Activated naive CD8-positive, alpha-beta T cell treated with anti-CD3 and anti-CD28 coated beads for 36 hours (primary cell): ENCODE measurements around the gene FTO. TPM values are rescaled to one million over a fixed set of nuclear protein-coding genes. Genes with fewer than 3 reads are reported as not detected.
"Not testable (repeated sequence)": the region's sequence is repeated elsewhere in the genome, so short reads cannot be mapped to it uniquely, and the experiment has no call there.

ENCODE experiments used
- DNase-seq: peaks from one replicate; pipeline ENCODE4 v3.0.0; 2021
- H3K27ac Mint-ChIP-seq: one replicate; pipeline ENCODE4 v1.8.0; 2022; ENCODE audit warnings: mild to moderate bottlenecking, moderate library complexity, mixed read lengths
- H3K27me3 Mint-ChIP-seq: one replicate; pipeline ENCODE4 v1.8.0; 2022; ENCODE audit warnings: mild to moderate bottlenecking, mixed read lengths
- H3K36me3 Mint-ChIP-seq: one replicate; pipeline ENCODE4 v1.8.0; 2021; ENCODE audit warnings: mild to moderate bottlenecking, mixed read lengths
- H3K4me1 Mint-ChIP-seq: one replicate; pipeline ENCODE4 v1.8.0; 2021; ENCODE audit warnings: mixed read lengths
- H3K4me3 Mint-ChIP-seq: one replicate; pipeline ENCODE4 v1.8.0; 2022; ENCODE audit warnings: mild to moderate bottlenecking, moderate library complexity, mixed read lengths
- H3K9me3 Mint-ChIP-seq: one replicate; pipeline ENCODE4 v1.8.0; 2022; ENCODE audit warnings: mixed read lengths
- total RNA-seq, 2 experiments: library from RNA; stranded (reverse); gene quantifications; one replicate each; pipeline ENCODE4 v1.2.3, GENCODE V29; 2021

FTO gene
- total RNA-seq, 2 experiments from 2014 or later, result 51.1 to 52.7 TPM

DNA sequence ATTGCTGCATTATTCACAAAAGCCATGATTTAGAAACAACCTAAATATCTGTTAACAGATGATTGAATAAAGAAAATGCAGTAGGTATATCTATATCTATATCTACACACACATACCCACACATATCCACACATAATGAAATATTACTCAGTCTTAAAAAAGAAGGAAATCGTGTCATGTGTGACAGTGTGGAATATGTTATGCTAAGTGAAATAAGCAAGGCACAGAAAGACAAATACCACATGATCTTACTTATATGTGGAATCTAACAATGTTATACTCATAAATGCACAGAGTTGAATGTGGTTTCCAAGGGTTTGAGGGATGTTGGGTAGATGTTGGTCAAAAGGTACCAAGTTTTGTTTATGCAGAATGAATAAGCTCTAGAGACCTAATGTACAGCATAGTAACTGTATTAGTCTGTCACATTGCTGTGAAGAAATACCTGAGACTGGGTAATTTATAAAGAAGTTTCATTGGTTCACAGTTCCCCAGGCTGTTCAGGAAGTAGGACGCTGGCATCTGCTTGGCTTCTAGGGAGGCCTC, 156.1 kb downstream of the FTO start:
- Mint-ChIP-seq H3K4me1 (peaks cover 5% of the 10 kb centered on the region), H3K36me3 (peaks cover 36% of the 10 kb centered on the region), H3K4me3 (no peak overlapping the region), H3K9me3 (no peaks in the 10 kb centered on the region), H3K27ac (no peak overlapping the region), H3K27me3 (no peaks in the 10 kb centered on the region)
- no peak for DNase-seq

DNA sequence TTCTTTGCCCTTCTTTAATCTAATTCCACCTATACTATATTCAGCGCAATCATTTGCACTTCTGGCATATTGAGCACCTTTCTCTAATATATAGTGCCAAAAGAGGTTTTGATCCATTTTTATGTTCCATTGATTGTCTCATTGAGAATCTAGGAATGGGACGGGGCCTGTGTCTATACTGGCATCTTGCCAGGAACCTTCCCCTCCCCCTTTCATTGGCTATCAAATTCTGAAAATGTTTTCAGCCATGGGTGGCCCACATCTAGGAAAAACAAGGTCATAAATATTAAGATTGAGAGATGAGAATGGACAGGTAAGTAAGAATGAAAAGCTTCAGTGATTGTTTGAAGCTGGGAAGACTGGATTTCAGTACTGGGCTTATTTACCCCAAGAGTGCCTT, 159.9 kb downstream of the FTO start:
- no peak overlapping the region for H3K27ac Mint-ChIP-seq
- peaks cover 55% of the 10 kb centered on the region for H3K36me3 Mint-ChIP-seq
- H3K9me3 Mint-ChIP-seq, result peaks cover 6% of the 10 kb centered on the region
- peaks cover 15% of the 10 kb centered on the region for H3K4me1 Mint-ChIP-seq
- H3K27me3 Mint-ChIP-seq, result no peaks in the 10 kb centered on the region
- no peak for DNase-seq
- H3K4me3 Mint-ChIP-seq, result no peak overlapping the region

DNA sequence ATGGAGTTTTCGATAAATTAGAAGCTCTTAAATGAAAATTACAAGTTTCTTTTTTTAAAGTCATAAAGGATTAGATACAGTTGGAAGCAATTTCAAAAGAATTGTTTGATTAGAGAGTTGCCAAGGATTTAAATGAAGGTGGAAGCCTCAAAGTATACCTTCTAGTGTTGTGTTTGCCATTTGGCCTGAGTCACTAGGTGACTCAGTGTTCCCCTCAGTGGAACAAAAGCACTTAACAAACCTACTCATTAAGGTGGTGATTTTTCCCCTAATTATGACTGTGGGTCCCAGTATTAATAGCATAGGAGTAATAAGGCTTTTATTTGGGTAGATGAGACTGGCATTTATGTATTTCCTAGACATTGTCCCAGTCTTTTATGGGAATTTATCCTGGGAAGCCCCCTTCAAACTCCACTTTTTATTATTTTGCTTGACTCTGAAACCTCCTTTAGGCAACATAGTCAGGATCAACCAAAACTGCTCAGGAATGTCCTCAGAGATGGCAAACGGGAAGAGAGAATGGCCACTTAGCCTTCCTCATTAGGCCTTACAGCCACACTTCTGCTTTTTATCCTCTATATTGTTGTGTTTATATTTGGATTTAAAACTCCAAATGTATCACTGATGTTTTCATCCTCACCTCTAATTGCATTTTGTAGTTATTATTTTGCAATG, 161.0 kb downstream of the FTO start:
- H3K4me1 Mint-ChIP-seq, result peaks cover 15% of the 10 kb centered on the region
- H3K9me3 Mint-ChIP-seq, result peaks cover 7% of the 10 kb centered on the region
- DNase-seq, result peak; percentile 10
- peak overlapping the region; percentile 12 for H3K27ac Mint-ChIP-seq
- H3K36me3 Mint-ChIP-seq, result peaks cover 62% of the 10 kb centered on the region
- H3K4me3 Mint-ChIP-seq, result no peak overlapping the region
- no peaks in the 10 kb centered on the region for H3K27me3 Mint-ChIP-seq

DNA sequence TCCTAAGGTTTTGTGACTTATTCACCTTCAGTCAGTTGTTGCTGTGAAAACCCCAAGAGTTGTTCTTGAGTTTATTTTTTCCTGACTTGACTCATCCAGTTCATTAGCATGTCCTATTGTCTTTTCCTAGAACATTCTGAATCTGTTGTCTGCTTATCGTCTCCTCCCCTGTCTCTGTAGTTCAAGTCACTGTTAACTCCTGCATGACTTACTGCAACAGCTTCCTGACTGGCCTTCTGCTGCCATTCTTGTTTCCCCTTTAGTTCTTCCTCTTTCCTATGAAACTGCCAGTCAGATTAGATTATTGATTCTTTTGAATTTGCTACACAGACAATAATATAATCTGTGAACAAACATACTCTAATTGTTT, 161.5 kb downstream of the FTO start:
- peaks cover 10% of the 10 kb centered on the region for H3K9me3 Mint-ChIP-seq
- H3K27me3 Mint-ChIP-seq, result no peaks in the 10 kb centered on the region
- peaks cover 61% of the 10 kb centered on the region for H3K36me3 Mint-ChIP-seq
- peak overlapping the region; percentile 12 for H3K27ac Mint-ChIP-seq
- no peak for DNase-seq
- peaks cover 17% of the 10 kb centered on the region for H3K4me1 Mint-ChIP-seq
- no peak overlapping the region for H3K4me3 Mint-ChIP-seq

DNA sequence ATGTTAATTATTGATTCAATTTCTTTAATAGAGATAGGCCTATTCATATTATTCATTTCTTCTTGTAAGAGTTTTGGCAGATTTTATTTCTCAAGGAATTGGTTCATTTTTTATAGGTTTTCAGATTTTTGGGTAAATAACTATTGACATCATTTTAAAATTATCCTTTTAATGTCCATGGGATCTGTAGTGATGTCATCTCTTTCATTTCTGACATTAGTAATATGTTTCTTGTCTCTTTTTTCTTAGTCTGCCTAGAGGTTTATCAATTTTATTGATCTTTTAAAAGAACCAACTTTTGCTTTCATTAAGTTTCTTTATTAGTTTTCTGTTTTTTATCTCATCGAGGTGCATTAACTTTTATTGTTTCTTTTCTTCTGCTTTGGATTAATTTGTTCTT, 162.6 kb downstream of the FTO start:
- H3K27me3 Mint-ChIP-seq, result no peaks in the 10 kb centered on the region
- H3K4me1 Mint-ChIP-seq, result peaks cover 18% of the 10 kb centered on the region
- no peak for DNase-seq
- H3K27ac Mint-ChIP-seq, result no peak overlapping the region
- H3K4me3 Mint-ChIP-seq, result no peak overlapping the region
- H3K9me3 Mint-ChIP-seq, result peaks cover 16% of the 10 kb centered on the region
- H3K36me3 Mint-ChIP-seq, result peaks cover 72% of the 10 kb centered on the region

DNA sequence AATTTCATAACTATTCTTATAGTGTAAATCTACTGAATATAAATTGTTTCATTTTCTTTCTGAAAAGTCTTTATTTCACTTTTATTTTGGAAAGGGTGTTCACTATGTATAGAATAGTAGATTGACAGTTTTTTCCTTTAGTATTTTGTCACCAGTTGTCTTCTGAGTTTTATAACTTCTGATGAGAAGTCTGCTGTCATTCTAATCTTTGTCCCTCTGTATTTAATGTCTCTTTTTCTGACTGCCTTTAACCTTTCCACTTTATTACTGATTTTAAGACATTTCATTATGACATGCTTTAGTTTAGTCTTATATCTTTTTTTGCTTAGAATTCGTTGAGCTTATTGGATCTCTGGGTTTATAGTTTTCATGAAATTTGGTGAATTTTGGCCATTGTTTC, 166.9 kb downstream of the FTO start:
- H3K27ac Mint-ChIP-seq, result no peak overlapping the region
- peaks cover 16% of the 10 kb centered on the region for H3K9me3 Mint-ChIP-seq
- no peaks in the 10 kb centered on the region for H3K27me3 Mint-ChIP-seq
- DNase-seq, result no peak
- peaks cover 6% of the 10 kb centered on the region for H3K4me1 Mint-ChIP-seq
- peaks cover 75% of the 10 kb centered on the region for H3K36me3 Mint-ChIP-seq
- H3K4me3 Mint-ChIP-seq, result no peak overlapping the region

DNA sequence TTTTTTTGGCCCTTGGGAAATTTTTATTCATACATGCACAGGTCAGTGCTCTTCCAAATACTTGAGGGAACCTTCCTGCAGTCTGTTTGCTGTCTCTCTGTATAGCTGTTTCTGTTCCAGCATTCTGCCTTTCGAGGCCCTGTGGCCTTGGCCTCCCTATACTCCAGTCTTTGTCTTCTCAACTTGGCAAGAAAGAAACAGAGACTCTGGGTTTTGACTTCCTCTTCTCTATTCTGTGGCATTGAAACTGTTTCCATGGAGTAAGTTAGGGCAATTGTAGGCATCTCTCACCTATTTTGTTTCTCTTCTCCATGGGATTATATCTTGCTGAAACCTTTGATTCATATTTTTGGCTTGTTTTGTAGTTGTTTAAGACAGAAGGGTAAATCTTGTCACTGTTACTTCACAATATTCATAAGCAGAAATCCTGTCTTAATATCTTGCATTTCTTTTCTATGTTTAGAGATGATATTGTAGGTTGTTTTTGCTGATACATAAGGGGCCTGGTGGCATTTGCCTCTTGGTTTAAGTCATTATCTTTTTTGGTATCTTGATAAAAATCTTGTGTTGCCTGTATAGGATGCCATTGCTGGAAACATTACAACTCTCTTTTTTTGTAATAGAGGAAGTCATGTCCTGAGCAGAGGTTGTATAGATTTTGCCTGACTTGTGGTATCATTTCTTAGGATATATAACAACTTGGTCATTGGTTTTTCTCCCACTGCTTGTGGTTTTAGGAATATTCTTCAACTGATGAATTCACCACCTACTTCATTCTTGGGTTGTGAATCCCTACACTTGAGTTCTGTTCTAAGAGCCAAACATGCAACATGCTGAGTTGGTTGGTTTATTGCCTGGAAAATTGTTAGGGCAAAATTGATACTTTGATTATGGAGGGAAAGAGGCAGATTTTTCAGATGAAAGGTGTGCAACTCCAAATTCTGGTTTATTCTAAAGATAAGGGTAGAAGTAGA, 168.6 kb downstream of the FTO start:
- no peaks in the 10 kb centered on the region for H3K27me3 Mint-ChIP-seq
- peaks cover 12% of the 10 kb centered on the region for H3K9me3 Mint-ChIP-seq
- H3K27ac Mint-ChIP-seq, result no peak overlapping the region
- H3K4me3 Mint-ChIP-seq, result no peak overlapping the region
- H3K36me3 Mint-ChIP-seq, result peaks cover 59% of the 10 kb centered on the region
- peaks cover 3% of the 10 kb centered on the region for H3K4me1 Mint-ChIP-seq
- no peak for DNase-seq

DNA sequence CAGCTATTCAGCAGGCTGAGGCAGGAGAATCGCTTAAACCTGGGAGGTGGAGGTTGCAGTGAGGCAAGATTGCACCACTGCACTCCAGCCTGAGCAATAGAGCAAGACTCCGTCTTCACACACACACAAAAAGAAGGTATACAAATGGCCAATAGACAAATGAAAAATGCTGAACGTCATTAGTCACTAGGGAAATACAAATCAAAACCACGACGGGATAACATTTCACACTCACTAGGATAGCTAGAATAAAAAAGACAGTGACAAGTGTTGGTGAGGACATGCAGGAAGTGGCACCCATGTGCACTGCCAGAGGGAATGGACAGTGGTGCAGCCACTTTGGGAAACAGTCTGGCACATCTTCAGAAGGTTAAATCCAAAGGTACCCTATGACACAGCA, 172.9 kb downstream of the FTO start:
- peaks cover 32% of the 10 kb centered on the region for H3K36me3 Mint-ChIP-seq
- DNase-seq, result no peak
- H3K4me1 Mint-ChIP-seq, result no peaks in the 10 kb centered on the region
- no peak overlapping the region for H3K27ac Mint-ChIP-seq
- H3K27me3 Mint-ChIP-seq, result no peaks in the 10 kb centered on the region
- no peak overlapping the region for H3K4me3 Mint-ChIP-seq
- H3K9me3 Mint-ChIP-seq, result no peaks in the 10 kb centered on the region

DNA sequence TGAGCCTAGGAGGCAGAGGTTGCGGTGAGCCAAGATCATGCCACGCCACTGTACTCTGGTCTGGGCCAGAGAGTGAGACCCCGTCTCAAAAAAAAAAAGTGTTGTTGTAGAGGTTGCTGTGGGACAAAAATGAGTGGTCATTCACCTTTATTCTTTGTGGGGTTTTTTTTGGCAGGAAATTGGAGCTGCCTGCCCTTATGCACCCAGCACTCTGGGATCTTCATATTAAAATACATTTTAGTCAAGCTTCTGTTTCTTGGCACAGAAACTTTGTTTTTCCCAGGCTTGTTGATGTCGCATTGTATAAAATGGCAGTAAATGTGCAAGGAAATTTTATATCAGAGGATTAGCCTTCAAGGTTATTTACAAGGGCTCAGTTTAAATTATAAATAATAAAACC, 174.3 kb downstream of the FTO start:
- DNase-seq, result no peak
- no peaks in the 10 kb centered on the region for H3K4me1 Mint-ChIP-seq
- no peaks in the 10 kb centered on the region for H3K9me3 Mint-ChIP-seq
- no peak overlapping the region for H3K4me3 Mint-ChIP-seq
- no peaks in the 10 kb centered on the region for H3K27me3 Mint-ChIP-seq
- H3K36me3 Mint-ChIP-seq, result peaks cover 23% of the 10 kb centered on the region
- H3K27ac Mint-ChIP-seq, result no peak overlapping the region

DNA sequence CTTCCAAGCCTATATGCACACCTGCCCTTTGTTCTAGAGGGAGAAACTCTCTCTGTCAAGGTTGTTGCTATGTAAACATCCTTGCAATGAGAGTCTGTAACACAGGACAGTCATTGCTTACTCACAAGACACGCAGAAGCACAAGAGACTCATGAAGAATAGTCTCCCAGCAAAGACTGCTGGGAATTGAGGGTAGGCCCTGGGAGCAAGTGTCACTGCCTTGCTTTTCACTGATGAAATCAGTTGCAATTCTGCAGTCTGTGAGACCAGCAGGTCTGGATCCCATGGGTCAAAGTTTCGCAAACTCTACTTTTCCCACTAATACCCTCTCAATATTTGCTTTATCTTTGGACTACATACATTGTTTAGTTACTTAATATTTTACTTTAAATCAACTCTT, 177.4 kb downstream of the FTO start:
- DNase-seq, result no peak
- peaks cover 35% of the 10 kb centered on the region for H3K36me3 Mint-ChIP-seq
- H3K27me3 Mint-ChIP-seq, result no peaks in the 10 kb centered on the region
- H3K9me3 Mint-ChIP-seq, result no peaks in the 10 kb centered on the region
- H3K4me3 Mint-ChIP-seq, result no peak overlapping the region
- no peaks in the 10 kb centered on the region for H3K4me1 Mint-ChIP-seq
- no peak overlapping the region for H3K27ac Mint-ChIP-seq

DNA sequence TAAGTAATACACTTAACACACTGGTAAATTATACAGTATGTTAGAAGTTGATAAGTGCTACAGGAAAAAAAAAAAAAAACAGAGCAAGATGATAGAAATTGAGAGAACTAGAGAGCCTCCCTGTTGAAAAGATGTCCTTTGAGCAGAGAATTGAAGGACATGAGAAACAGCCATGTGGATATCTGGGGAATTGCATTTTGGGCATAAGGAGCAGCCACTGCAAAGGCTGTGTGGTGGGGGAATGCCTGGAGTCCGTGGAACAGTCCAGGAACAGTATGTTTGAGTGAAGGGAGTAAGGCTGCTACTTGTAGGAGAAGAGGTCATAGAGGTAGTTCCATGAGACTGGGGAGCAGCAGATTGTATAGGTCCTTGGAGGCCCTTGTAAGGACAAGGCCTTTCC, 178.4 kb downstream of the FTO start:
- no peaks in the 10 kb centered on the region for H3K27me3 Mint-ChIP-seq
- no peaks in the 10 kb centered on the region for H3K4me1 Mint-ChIP-seq
- DNase-seq, result no peak
- H3K27ac Mint-ChIP-seq, result no peak overlapping the region
- peaks cover 44% of the 10 kb centered on the region for H3K36me3 Mint-ChIP-seq
- no peak overlapping the region for H3K4me3 Mint-ChIP-seq
- peaks cover 1% of the 10 kb centered on the region for H3K9me3 Mint-ChIP-seq

DNA sequence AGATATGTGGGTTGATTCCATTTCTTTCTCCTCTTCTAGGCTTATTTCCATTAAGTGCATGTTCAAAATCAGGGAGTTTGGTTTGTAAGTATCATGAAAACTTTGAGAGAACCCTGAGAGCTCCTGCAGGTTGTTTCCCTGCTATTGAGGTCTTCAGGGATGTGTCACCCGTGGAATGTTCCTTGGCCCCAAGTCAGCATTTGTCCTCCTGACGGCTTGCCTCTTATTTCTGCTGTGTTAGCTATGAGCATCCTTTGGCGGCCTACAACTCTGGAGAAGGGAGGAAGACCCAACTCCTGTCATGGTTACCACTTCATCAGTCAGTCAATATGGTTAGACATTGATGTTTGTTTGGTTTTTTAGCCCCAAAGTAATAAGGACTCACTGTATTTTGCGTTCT, 180.8 kb downstream of the FTO start:
- peaks cover 1% of the 10 kb centered on the region for H3K9me3 Mint-ChIP-seq
- H3K4me3 Mint-ChIP-seq, result no peak overlapping the region
- no peaks in the 10 kb centered on the region for H3K4me1 Mint-ChIP-seq
- H3K36me3 Mint-ChIP-seq, result peaks cover 46% of the 10 kb centered on the region
- no peak for DNase-seq
- H3K27ac Mint-ChIP-seq, result no peak overlapping the region
- no peaks in the 10 kb centered on the region for H3K27me3 Mint-ChIP-seq

DNA sequence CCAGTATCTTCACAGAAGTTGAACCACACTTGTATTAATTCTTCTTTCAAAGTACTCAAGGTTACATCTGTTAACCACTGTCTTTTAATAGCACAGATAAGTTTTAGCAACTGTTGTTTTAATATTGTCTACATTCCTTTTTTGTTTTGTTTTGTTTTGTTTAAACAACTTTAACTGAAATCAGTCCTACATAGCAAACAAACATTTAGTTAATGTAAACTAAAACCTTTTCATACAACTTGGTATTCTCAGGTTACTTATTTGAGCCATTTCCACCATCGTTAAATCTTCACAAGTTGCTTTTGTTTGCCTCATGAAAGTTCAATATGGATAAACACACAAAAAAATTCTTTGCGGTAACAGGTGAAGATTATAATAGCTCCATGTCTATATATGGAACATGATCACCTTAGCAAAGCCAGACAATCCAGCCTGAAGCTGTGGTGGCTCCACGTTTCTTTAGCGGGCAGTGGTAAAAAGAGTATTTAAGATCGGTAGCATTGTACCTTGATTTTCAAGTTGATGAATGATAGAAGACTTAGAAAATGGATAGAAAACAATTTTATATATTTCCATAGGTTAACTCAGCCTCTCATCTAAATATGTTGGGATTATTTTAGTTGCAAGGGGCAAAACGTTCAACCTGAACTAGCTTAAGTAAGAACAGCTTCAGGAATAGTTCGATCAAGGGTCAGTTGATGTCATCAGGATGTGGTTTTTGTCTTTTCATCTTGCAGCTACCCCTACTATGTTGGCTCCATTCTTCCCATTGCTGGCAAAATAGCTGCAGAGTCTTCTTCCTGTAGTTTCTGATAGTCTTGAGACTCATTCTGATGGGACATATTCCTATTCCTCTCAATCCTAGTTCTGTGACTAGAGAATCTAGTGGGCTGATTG, 182.8 kb downstream of the FTO start:
- Mint-ChIP-seq H3K9me3 (peaks cover 1% of the 10 kb centered on the region), H3K27me3 (no peaks in the 10 kb centered on the region), H3K4me1 (no peaks in the 10 kb centered on the region), H3K27ac (no peak overlapping the region), H3K4me3 (no peak overlapping the region), H3K36me3 (peaks cover 37% of the 10 kb centered on the region)
- DNase-seq, result no peak

DNA sequence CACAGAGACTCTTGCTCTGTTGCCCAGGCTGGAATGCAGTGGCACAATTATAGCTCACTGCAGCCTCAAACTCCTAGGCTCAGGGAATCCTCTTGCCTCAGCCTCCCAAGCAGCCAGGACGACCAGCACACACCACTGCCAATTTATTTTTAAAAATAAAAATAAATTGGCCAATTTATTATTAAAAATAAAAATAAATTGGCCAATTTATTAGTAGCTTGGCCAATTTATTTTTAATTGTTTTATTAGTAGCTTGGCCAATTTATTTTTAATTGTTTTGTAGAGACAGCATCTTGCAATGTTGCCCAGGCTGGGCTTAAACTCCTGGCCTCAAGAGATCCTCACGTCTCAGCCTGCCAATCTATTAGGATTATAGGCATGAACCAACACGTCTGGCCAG, 184.3 kb downstream of the FTO start:
- no peak for DNase-seq
- H3K4me1 Mint-ChIP-seq, result peaks cover 6% of the 10 kb centered on the region
- peaks cover 39% of the 10 kb centered on the region for H3K36me3 Mint-ChIP-seq
- no peak overlapping the region for H3K27ac Mint-ChIP-seq
- no peak overlapping the region for H3K4me3 Mint-ChIP-seq
- H3K27me3 Mint-ChIP-seq, result no peaks in the 10 kb centered on the region
- peaks cover 1% of the 10 kb centered on the region for H3K9me3 Mint-ChIP-seq

DNA sequence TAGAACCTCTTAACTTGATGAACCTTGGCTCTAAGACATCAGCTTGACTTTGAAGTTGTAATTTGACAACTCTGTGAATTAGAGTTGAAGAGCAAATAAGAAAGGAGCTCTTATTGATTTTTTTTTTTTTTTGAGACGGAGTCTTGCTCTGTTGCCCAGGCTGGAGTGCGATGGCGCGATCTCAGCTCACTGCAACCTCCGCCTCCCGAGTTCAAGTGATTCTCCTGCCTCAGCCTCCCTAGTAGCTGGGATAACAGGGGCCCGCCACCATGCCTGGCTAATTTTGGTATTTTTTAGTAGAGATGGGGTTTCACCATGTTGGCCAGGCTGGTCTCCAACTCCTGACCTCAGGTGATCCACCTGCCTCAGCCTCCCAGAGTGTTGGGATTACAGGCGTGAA, 186.9 kb downstream of the FTO start:
- H3K36me3 Mint-ChIP-seq, result peaks cover 22% of the 10 kb centered on the region
- not testable (repeated sequence) for H3K27me3 Mint-ChIP-seq, DNase-seq, H3K27ac Mint-ChIP-seq, H3K4me3 Mint-ChIP-seq, H3K9me3 Mint-ChIP-seq
- peaks cover 15% of the 10 kb centered on the region for H3K4me1 Mint-ChIP-seq
